GM18519 (cell line): Measurements from ENCODE around the gene FAM210B.
"Not testable (repeated sequence)": the region's sequence is repeated elsewhere in the genome, so short reads cannot be mapped to it uniquely, and the experiment has no call there.

Experiments
- ATAC-seq: cut with Tn5 transposase; IDR thresholded peaks from one replicate; pipeline ENCODE4 v1.9.1; 2021; ENCODE audit warnings: mild to moderate bottlenecking, moderate library complexity; ENCODE audit not compliant: unreplicated experiment, low FRiP score

The FAM210B gene

DNA sequence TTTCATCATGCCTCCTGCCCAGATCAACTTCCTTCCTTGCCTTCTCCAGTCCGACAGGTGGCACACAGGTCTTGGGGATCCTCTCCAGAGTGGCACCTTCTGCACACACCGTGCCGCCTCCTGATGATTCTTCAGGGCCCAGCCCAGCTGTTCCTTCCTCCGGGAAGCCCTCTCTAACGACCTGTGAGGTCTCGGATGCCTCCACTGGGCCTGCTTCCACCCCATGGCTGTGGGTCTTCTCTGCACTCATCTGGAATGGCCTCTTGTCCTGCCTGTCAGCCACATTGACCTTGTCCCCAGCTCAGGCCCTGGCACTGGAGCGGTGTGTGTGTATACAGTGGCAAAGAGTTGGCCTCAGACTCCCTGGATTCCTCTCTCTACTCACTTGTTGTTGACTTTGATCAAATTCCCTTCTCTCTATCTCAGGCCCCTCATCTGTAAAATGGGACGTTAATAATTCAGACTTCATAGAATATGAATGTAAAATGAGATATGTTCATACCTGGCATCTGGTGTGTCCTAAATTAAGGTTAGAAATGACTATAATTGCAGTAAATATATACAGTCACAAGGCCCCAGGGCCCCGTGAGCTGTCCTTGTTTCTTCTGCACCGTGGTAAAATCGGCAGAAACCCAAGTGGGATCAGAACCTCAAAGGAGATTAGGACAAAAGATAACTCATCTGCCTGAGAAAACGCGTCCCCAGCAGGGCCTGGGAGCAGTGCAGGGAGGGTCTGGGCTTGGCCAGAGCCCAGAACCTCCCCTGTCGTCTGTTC, 1.5 kb downstream of the FAM210B start:
- no peak for ATAC-seq

DNA sequence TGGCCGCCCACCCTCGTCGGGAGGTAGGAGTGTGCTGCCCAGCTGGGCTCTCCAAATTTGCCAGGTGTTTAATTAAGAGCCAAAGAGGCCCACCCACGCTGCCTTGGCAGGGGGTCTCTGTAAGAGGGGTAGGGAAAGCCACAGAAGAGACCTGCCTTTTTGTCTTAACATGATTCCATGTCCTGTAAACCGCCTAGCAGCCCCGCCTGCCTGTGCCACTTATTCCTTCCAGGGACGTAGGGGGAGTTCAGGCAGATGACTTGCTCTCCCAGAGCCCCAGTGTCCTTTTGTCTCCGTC, 2.1 kb downstream of the FAM210B start:
- no peak for ATAC-seq

DNA sequence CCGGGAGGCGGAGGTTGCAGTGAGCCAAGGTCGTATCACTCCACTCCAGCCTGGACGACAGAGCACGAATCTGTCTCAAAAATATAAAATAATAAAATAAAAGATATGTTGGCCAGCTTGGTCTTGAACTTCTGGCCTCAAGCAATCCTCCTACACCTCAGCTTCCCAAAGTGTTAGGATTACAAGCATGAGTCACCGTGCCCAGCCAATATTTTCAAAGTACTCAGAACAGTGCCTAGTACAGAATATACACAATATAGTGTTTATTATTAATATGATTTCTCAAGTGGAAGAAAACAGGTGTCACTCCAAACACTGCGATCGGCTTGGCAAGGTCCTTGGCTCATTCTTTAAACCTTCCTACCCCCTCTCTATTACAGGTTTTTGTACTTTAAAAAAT, 3.1 kb downstream of the FAM210B start:
- ATAC-seq, result no peak

DNA sequence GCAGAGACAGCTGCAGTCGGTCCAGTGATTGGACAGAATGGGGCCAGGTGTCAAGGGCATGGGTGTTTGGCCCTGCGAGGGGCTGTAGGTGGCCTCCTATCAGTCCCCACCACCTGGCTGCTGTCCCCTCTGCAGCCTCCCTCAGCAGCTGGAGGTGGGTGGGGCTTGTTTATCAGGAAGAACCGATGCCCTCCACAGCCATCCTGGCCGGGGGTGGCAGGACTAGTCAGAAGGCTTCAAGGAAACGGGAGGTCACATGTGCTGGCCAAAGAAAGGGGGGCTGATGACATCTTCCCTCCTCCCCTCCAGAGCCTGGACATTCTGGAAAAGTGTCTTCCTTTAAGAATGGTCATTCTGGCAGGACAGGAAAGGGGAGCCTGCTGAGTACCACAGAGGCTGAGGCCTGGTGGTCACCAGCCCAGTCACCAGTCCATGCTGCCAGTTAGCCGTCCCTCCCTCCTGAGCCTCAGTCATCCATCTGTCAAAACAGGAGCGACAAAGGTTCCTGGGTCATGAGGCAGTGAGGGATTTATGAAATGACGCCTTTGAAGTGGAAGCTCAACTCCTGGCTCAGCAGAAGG, 4.1 kb downstream of the FAM210B start:
- no peak for ATAC-seq

DNA sequence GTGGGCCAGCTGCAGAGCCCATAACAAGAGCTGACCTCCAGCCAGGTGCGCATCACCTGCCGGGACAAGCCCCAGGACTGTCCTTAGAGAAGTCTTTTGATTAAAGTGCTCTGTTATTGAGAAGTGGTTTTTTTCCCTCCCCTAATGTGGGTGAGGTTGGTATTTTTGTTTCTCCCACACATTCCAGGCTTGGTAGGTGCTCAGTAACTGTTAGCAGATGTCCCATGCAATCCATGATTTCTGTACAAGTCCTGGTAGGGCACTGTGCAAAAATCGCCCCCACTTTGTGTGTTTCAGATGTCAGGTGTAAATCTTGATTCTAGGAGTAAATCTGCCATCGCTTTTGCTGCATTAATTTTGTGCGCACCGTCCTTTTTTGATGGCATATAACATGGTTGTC, 4.7 kb downstream of the FAM210B start:
- ATAC-seq, result no peak

DNA sequence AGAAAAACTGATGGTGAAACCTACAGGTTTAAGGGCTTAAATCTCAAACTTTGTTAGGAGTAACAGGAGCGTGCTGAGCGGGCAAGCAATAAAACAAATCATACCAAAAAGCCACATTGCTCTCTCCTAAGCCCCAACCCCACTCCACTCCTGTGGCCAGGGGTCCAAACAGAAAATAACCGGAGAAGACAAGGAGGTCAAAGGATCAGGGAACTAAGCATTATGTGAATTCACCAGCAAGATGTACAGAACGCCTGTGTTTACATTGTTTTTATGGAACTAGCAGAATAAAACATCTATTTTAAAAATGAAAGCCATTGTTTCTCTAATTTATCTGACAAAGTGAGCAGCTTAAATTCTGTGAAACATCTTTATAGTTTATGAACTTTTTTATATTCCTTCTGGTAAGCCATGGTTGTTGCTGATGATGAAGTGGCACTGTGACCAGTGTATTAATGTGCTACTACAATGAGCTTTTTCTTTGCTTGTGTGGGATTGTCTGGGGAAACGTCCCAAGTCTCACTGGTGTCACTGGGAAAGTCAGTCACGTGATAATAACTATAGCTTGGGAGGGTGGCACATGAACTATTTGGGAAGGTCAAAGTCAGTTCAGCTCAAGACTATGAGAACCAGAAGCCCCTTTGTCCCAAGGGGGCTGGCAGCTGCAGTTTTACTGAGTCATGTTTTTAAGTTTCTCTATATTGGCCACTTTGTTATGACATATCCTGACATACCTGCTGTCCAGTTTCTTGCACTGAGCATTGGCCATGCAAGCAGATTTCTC, 9.8 kb downstream of the FAM210B start:
- ATAC-seq, result no peak

DNA sequence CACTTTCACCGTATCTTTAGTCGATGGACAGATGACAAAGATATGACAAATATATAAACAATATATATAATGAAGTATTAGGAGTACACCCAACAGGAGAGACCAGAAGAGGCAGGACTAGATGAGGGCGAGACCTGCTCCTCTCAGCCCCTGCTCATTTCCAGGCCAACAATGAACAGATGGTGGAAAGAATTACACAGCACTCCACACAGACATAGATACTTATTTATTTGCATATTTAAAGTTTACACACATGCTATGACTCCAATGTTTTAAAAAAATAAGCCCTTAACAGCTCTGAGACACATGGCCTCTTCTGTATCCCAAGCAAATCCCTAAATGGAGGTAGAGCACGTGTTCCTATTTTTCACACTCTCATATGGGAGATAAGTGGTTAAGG, 10.4 kb downstream of the FAM210B start:
- no peak for ATAC-seq

DNA sequence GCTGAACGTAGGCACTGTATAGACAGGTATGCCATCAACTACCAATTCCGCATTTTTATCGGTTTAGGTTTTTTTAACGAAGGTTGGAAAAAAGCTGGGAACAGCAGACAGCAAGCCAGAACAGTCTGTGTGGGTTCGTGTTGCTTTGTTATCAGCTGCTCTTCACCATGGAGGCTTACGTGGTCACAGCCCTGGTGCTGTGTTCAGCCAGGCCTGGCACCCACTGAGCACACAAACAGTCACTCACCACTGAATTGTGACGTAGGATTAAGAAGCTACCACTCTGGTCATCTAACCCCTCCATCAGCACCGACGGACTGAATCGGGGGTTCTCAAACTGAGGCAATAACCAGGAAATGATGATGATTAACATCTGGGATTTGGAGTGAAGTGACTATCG, 13.2 kb downstream of the FAM210B start:
- no peak for ATAC-seq

DNA sequence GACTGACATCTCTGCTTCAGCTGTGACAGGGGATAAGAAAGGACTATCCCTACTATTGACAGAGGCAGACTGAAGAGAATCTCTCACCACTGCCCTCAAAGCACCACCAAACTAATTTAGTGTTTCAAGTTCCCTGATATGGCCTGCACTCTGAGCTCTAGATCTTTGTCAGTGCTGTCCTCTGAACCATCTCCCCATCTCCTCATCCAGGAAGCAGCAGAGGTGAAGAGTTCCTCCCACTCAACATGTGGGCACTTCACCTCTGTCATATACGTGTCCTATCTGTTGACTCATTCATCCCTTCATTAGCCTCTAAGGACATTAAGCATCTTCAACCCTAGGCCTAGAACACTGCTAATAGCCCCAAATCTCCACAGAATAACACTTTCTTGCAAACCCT, 14.1 kb downstream of the FAM210B start:
- no peak for ATAC-seq

DNA sequence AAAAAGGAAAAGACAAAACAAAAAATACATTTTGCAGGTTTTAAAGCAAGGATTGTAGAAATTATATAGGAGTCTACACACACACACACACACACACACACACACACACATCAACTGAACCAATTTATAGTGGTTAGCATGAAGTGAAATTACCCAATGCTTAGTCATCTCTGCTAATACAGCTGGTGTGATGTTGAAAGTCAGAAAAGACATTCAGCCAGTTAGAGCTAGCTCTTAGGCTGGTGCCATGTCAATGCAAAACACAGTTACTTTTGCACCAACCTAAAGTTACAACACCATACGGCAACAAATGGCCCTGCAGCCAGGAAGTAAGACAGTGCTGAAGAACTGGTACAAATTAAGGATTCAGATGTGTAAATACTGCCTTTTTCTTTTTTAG, 15.2 kb downstream of the FAM210B start:
- ATAC-seq, result no peak

DNA sequence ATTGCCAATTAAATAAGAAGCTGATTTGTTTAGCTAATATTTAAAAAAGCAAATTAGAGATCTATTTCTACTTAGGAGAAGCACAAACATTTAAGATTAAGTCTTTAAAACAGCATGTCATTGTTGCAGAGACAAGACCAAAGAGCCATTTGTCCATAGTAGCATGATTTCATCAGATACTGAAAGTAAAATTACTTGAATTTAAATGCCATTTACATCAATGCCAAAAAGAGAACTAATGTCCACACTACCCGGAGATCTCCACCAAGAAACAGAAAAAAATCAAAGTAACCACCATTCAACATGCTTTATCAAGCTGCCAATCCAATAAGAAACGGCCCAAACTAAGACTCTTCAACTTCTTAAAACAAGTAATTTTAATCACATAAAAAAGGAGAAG, 17.6 kb downstream of the FAM210B start:
- no peak for ATAC-seq

DNA sequence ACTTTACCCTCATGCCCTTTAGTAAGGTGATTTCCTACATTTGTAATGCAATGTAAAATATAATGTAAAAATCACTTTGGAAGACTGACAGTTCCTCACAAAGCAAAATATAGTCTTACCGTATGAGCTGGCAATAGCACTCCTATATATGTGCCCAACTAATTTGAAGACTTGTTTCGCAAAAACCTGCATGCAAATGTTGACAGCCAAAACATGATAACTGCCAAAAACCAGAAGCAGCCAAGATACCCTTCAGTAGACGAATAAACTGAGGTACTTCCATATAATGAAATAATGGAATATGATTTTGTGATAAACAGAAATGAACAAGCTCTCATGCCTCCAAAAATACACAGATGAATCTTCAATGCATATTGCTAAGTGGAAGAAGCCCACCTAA, 19.6 kb downstream of the FAM210B start:
- no peak for ATAC-seq

DNA sequence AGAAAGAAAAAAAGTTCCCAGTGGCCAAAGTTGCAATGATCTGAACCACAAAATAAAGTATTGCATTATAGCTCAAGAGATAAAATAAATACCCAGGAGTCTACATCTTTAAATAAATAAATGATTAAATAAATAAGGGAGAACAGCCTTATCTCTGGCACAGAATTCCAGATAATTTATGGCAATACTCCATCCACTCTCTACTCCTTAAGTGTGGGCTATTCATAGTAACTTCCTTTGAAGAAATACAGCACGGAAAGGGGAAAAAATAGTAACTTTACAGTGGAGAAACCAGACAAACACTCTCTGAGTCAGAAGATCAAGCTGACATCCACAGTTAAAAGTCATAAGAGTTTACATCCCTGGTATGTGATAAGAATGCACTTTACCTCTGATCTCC, 21.6 kb downstream of the FAM210B start:
- no peak for ATAC-seq

DNA sequence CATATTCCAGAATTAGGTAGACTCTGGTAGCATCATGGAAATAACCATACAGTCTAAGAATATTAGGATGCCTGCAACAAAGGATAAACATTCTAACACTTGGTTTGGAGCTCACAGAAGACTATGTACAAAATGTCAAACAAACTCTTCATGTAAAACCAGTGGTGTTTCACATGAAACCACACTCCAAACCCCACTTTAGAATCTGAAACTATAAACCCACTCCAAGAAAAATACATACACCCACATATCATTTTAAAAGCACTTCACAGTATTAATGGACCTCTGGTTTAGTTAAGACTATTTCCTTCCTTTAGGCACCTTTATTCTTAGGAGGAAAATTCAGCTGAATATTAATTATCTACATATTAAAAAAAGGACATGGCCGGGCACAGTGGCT, 22.7 kb downstream of the FAM210B start:
- ATAC-seq, result no peak

DNA sequence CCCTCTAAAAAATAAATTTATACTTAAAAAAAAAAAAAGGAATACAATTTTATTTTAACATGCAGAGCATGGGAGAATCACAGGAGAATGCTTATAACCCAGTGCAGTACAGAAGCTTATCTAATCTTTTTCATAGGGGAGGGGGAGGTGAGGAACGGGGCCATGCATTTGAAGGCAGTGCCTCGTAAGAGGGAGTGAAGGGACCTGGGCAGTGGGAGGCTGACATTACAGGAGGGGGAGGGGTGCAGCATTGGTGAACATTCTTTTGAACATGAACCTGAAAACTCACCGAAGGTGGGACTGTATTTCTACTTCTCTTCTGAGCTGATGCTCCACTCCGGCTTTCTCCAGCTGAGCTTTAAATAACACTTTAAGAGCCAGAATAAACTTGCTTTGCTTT, 23.9 kb downstream of the FAM210B start:
- ATAC-seq, result no peak

DNA sequence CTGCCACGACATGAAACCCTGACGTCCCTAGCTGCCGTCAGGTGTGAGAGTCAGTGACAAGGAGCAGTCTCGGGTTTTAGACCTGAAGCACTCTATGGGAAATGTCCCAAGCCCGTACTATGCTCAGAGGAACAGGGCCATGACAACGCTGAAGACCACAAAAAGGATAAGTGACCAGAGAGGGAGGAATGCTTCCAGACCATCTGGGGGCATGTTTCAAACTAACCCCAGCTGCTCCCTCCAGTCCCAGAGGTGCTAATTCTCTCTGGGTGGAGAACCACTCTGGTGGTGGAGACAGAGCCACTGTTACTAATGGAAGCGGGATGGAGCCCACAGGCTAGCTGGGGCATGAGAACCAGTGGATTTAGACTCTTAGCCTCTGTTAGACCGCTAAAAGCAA, 24.6 kb downstream of the FAM210B start:
- ATAC-seq, result no peak

DNA sequence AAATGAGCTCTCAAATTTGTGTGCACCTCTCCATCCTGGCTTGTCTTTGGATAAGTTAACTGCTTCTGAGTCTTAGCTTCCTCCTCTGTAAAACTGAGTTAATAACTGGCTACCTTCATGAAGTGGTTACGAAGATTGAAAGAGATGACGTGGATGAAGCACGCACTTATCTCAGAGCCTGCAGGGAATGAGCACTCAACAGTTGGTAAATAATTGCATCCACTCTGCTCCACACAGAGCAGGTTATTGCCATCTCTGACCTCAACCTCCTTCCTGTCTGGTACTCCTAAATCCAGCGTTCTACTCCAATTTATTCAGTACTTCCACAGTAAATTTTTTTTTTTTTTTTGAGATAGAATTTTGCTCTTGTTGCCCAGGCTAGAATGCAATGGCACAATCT, 26.4 kb downstream of the FAM210B start:
- ATAC-seq, result no peak

DNA sequence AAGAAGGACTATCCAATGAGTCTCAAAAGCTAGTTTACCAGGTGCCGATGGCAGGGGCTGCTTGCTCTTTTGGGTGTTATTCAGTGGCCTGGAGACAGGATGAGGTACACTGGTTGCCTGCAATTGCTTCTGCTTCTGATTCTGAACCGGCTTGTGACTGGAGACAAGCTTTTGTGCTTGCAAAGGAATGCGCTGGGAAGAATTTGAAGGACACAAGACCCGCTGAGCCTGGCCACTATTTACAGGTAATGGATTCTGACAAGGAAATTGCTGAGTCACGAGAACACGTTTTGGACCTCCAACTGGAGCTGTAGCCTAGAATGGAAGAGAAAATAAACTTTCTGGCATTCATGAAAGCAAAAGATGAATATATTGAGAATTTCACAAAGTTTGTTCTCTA, 27.4 kb downstream of the FAM210B start:
- ATAC-seq, result no peak

DNA sequence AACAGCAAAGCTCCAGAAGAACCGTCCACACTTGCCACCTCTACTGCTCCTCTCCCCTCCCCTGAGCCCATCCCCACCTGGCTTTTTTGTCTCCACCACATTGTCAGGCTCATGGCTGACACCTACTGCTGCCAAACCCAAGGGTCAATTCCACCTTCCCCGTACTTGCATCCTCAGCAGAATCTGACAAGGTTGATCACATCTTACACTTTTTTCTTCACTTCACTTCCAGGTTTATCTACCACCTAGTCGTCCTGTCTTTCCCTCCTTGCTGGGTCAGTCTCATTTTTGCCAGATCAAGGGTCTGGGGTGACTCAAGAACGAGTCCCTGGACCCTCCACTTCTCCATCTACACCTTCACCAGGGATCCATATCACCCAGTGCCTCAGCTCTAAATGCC, 30.1 kb downstream of the FAM210B start:
- ATAC-seq, result no peak

DNA sequence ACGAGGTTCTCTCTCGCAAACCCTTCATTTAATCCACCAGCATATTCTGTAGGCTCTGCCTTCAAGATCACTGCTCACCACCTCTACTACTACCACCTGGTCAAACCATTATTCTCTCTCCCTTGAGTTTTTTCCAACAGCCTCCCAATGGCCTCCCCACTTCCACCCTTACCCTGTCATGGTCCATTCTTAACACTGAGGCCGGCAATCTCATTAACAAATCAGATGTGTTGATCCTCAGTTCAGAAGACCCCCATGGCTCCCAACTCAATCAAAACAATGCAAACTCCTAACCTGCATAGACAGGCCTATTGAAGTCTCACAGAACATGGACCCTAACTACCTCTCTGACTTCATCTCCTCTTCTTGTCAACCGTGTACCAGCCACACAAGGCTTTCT, 31.0 kb downstream of the FAM210B start:
- ATAC-seq, result no peak

DNA sequence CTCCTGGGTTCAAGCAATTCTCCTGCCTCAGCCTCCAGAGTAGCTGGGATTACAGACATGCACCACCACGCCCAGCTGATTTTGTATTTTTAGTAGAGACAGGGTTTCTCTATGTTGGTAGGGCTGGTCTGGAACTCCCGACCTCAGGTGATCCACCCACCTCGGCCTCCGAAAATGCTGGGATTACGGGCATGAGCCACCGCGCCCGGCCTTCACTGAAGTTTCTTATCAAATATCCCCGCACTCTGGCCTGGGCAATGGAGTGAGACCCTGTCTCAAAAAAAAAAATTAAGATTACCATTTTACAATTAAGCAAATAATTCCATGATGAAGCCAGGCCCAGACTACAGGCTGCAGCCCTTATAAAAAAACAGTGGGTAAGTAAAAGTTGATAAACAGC, 31.6 kb downstream of the FAM210B start:
- not testable (repeated sequence) for ATAC-seq

DNA sequence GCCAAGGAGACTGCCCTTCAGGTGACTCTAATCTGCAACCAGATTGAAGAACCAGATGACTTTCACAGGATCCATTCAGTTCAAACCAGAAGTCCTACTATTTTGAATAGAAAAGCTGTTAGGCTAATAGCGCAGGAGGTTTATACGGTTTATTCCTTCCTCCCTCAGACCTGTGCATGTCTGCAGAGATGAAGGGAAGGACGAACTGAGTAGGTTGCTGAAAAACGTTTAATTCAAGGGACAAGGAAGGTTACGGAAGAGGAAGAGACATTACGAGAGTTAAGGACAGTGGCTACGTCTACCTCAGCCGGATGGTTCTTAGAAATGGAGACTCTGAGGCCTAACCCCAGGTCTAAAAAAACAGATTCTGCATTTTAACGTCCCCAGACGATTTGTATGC, 32.3 kb downstream of the FAM210B start:
- ATAC-seq, result no peak
